ENCODE results near the gene AKT3.

AKT3 gene

GRCh38 chr1:243449373-243449772, 400.7 kb downstream of the AKT3 start:
- no peak for TF ChIP-seq EP300 (IDR thresholded peaks at IDR 0.05; ENCODE audit: borderline replicate concordance)
- TF ChIP-seq USF1 (IDR thresholded peaks at IDR 0.05), result no peak

GRCh38 chr1:243447844-243448243, 402.2 kb downstream of the AKT3 start:
- TF ChIP-seq EP300 (IDR thresholded peaks at IDR 0.05; ENCODE audit: borderline replicate concordance), result no peak
- no peak for TF ChIP-seq CEBPB (IDR thresholded peaks at IDR 0.05)
- TF ChIP-seq RAD21 (IDR thresholded peaks at IDR 0.05; ENCODE audit: low read depth), result no peak

- TF ChIP-seq TEAD4 (IDR thresholded peaks at IDR 0.05) (no peak), ZBTB7A (IDR thresholded peaks at IDR 0.05; ENCODE audit: low read depth) (no peak), FOXM1 (IDR thresholded peaks at IDR 0.05; ENCODE audit: borderline replicate concordance, low read depth) (no peak)
These were observed 402.7 kb downstream of the AKT3 start for GRCh38 chr1:243447347-243447746.

GRCh38 chr1:243443557-243443956, 406.5 kb downstream of the AKT3 start:
- no peak for TF ChIP-seq MAX (IDR thresholded peaks at IDR 0.05)
- no peak for TF ChIP-seq USF1 (IDR thresholded peaks at IDR 0.05)
- no peak for TF ChIP-seq FOXM1 (IDR thresholded peaks at IDR 0.05; ENCODE audit: borderline replicate concordance, low read depth)
- TF ChIP-seq EP300 (IDR thresholded peaks at IDR 0.05; ENCODE audit: borderline replicate concordance), result no peak
- no peak for TF ChIP-seq YY1 (IDR thresholded peaks at IDR 0.05; ENCODE audit: low read depth)
- TF ChIP-seq EGR1 (IDR thresholded peaks at IDR 0.05), result no peak
- TF ChIP-seq CREB1 (IDR thresholded peaks at IDR 0.05; ENCODE audit: low read depth), result no peak
- TF ChIP-seq REST (IDR thresholded peaks at IDR 0.05; ENCODE audit: low read depth), result no peak
- no peak for TF ChIP-seq NFIC (IDR thresholded peaks at IDR 0.05)
- no peak for TF ChIP-seq RAD21 (IDR thresholded peaks at IDR 0.05; ENCODE audit: low read depth)
- TF ChIP-seq CEBPB (IDR thresholded peaks at IDR 0.05), result no peak
- TF ChIP-seq TEAD4 (IDR thresholded peaks at IDR 0.05), result no peak
- no peak for TF ChIP-seq TAF1 (IDR thresholded peaks at IDR 0.05; ENCODE audit: low read depth)
- TF ChIP-seq ZBTB7A (IDR thresholded peaks at IDR 0.05; ENCODE audit: low read depth), result no peak
- TF ChIP-seq TCF12 (IDR thresholded peaks at IDR 0.05; ENCODE audit: low read depth), result no peak

- no peak for TF ChIP-seq FOXM1 (IDR thresholded peaks at IDR 0.05; ENCODE audit: borderline replicate concordance, low read depth)
- TF ChIP-seq CREB1 (IDR thresholded peaks at IDR 0.05; ENCODE audit: low read depth), result no peak
- TF ChIP-seq TAF1 (IDR thresholded peaks at IDR 0.05; ENCODE audit: low read depth), result no peak
- TF ChIP-seq ZBTB7A (IDR thresholded peaks at IDR 0.05; ENCODE audit: low read depth), result no peak
These were observed 408.4 kb downstream of the AKT3 start for GRCh38 chr1:243441601-243442000.

- TF ChIP-seq EP300 (IDR thresholded peaks at IDR 0.05; ENCODE audit: borderline replicate concordance) (no peak), MAX (IDR thresholded peaks at IDR 0.05) (no peak), FOXM1 (IDR thresholded peaks at IDR 0.05; ENCODE audit: borderline replicate concordance, low read depth) (no peak), NFIC (IDR thresholded peaks at IDR 0.05) (no peak), CEBPB (IDR thresholded peaks at IDR 0.05) (no peak), YY1 (IDR thresholded peaks at IDR 0.05; ENCODE audit: low read depth) (no peak)
These were observed 409.6 kb downstream of the AKT3 start for GRCh38 chr1:243440406-243440805.

GRCh38 chr1:243438815-243439214, 411.2 kb downstream of the AKT3 start:
- TF ChIP-seq EGR1 (IDR thresholded peaks at IDR 0.05) (no peak), FOXM1 (IDR thresholded peaks at IDR 0.05; ENCODE audit: borderline replicate concordance, low read depth) (no peak), MAX (IDR thresholded peaks at IDR 0.05) (no peak), EP300 (IDR thresholded peaks at IDR 0.05; ENCODE audit: borderline replicate concordance) (no peak), CREB1 (IDR thresholded peaks at IDR 0.05; ENCODE audit: low read depth) (no peak), CEBPB (IDR thresholded peaks at IDR 0.05) (no peak), RAD21 (IDR thresholded peaks at IDR 0.05; ENCODE audit: low read depth) (no peak), USF1 (IDR thresholded peaks at IDR 0.05) (no peak), REST (IDR thresholded peaks at IDR 0.05; ENCODE audit: low read depth) (no peak), TEAD4 (IDR thresholded peaks at IDR 0.05) (no peak), NFIC (IDR thresholded peaks at IDR 0.05) (no peak), ZBTB7A (IDR thresholded peaks at IDR 0.05; ENCODE audit: low read depth) (no peak), YY1 (IDR thresholded peaks at IDR 0.05; ENCODE audit: low read depth) (no peak), TCF12 (IDR thresholded peaks at IDR 0.05; ENCODE audit: low read depth) (no peak), TAF1 (IDR thresholded peaks at IDR 0.05; ENCODE audit: low read depth) (no peak)
